ENCODE results near the gene SIAH3.
"Not testable (repeated sequence)": the region's sequence is repeated elsewhere in the genome, so short reads cannot be mapped to it uniquely, and the experiment has no call there.

SIAH3 gene

DNA sequence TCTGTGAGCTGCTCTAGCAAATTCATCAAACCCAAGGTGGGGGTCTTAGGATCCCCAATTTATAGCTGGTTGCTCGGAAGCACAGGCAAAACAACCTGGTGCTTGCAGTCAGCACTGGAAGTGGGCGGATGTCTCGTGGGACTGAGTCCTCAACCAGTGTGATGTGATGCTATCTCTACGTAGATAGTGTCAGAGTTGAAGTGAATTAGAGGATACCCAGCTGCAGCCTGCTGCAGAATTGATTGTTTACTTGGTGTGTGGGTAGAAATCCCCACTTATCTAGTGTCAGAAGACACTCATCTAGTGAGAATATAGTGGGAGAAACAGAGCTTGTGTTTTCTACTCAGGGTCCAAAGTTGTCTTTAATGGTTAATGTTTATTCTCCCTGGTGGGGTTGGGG, 86.1 kb downstream of the SIAH3 start:
- Histone ChIP-seq H3K9me3 (ENCODE audit: insufficient read depth, low read length) (no peaks in the 10 kb centered on the region), H4K20me1 (ENCODE audit: low read depth, low read length) (no peaks in the 10 kb centered on the region), H3K4me2 (ENCODE audit: low read depth, low read length, poor library complexity, severe bottlenecking) (no peak overlapping the region), H3K79me2 (ENCODE audit: insufficient read depth, low read length) (no peaks in the 10 kb centered on the region), H3K27me3 (ENCODE audit: low read length) (no peaks in the 10 kb centered on the region), H3K27ac (ENCODE audit: low read depth, low read length) (no peak overlapping the region), H3K36me3 (ENCODE audit: low read length) (no peaks in the 10 kb centered on the region), H3K4me3 (ENCODE audit: insufficient read depth, low read length, poor library complexity, severe bottlenecking) (no peak overlapping the region), H2AFZ (ENCODE audit: low read depth, low read length, severe bottlenecking) (no peak overlapping the region), H3K9ac (ENCODE audit: low read length) (no peak overlapping the region), H3F3A (ENCODE audit: insufficient read depth) (no peaks in the 10 kb centered on the region), H3K9me2 (replicated peaks; ENCODE audit: insufficient read depth, low read length) (no peaks in the 10 kb centered on the region)
- TF ChIP-seq EZH2phosphoT487 (conservative IDR thresholded peaks at IDR 0.05; ENCODE audit: low read length) (no peak), CTCF (IDR thresholded peaks at IDR 0.05; ENCODE audit: insufficient read depth, low read length, poor library complexity, severe bottlenecking) (no peak)

DNA sequence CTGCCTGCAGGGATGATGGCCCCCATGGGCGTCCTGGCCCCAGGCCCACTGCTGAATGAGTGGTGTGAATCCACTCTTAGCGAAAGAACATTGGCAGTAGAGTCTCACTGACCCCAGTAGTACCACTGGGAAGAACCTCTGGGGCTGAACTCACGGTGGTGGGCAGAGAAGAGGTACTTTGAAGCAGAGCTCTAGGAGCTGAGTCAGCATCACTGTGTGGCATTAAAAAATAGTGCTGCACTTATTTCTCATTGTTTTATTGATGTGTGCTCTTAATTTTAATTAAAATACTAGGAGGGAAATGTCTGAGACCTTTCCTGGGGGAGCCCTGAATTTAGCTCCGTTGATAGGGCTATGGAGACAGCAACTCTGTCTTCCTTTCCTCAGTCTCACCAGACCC, 88.1 kb downstream of the SIAH3 start:
- Histone ChIP-seq H3K9ac (ENCODE audit: low read length) (no peak overlapping the region), H3K27ac (ENCODE audit: low read depth, low read length) (no peak overlapping the region), H3K9me3 (ENCODE audit: insufficient read depth, low read length) (no peaks in the 10 kb centered on the region), H3K79me2 (ENCODE audit: insufficient read depth, low read length) (no peaks in the 10 kb centered on the region), H3K9me2 (replicated peaks; ENCODE audit: insufficient read depth, low read length) (no peaks in the 10 kb centered on the region), H3F3A (ENCODE audit: insufficient read depth) (no peaks in the 10 kb centered on the region), H3K27me3 (ENCODE audit: low read length) (no peaks in the 10 kb centered on the region), H3K4me2 (ENCODE audit: low read depth, low read length, poor library complexity, severe bottlenecking) (no peak overlapping the region), H2AFZ (ENCODE audit: low read depth, low read length, severe bottlenecking) (no peak overlapping the region), H4K20me1 (ENCODE audit: low read depth, low read length) (no peaks in the 10 kb centered on the region), H3K4me3 (ENCODE audit: insufficient read depth, low read length, poor library complexity, severe bottlenecking) (no peak overlapping the region), H3K36me3 (ENCODE audit: low read length) (no peaks in the 10 kb centered on the region)
- TF ChIP-seq EZH2phosphoT487 (conservative IDR thresholded peaks at IDR 0.05; ENCODE audit: low read length) (no peak), CTCF (IDR thresholded peaks at IDR 0.05; ENCODE audit: insufficient read depth, low read length, poor library complexity, severe bottlenecking) (no peak)

DNA sequence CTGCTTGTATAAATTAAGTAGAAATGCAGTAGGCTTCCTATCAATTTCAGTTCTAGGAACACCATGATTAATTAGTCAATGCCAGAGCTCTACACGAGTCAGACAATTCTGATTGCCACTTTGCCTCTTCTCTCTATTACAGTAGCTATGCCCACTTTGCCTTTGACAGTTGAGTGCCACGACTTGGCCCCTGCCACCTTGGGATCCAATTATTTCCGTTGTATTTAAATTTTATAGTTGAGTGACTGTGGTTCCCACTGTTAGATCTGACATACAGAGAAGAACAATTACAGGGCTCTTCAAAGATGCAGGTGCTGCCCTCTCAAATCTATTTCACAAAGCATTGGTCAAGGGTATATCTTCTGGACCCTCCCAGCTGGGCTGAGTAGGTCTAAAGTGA, 94.0 kb downstream of the SIAH3 start:
- H3K9me3 ChIP-seq (ENCODE audit: insufficient read depth, low read length); H3F3A ChIP-seq (ENCODE audit: insufficient read depth); H2AFZ ChIP-seq (ENCODE audit: low read depth, low read length, severe bottlenecking); H3K9me2 ChIP-seq (replicated peaks; ENCODE audit: insufficient read depth, low read length); H3K36me3 ChIP-seq (ENCODE audit: low read length); H3K79me2 ChIP-seq (ENCODE audit: insufficient read depth, low read length); H3K27ac ChIP-seq (ENCODE audit: low read depth, low read length); H3K4me3 ChIP-seq (ENCODE audit: insufficient read depth, low read length, poor library complexity, severe bottlenecking); H3K27me3 ChIP-seq (ENCODE audit: low read length); H3K4me2 ChIP-seq (ENCODE audit: low read depth, low read length, poor library complexity, severe bottlenecking); H3K9ac ChIP-seq (ENCODE audit: low read length); H4K20me1 ChIP-seq (ENCODE audit: low read depth, low read length): not testable (repeated sequence)

DNA sequence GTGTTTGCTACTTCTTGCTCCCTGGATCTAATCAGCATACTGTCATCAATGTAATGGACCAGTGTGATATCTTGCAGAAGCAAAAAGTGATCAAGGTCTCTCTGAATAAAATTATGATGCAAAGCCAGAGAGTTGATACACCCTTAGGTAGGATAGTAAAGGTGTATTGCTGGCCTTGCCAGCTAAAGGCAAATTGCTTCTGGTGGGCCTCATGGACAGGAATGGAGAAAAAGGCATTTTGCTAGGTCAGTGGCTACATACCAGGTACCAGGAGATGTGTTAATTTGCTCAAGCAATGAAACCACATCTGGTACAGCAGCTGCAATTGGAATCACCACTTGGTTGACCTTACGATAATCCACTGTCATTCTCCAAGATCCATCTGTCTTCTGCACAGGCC, 95.1 kb downstream of the SIAH3 start:
- not testable (repeated sequence) for H3K9me3 ChIP-seq (ENCODE audit: insufficient read depth, low read length); H3K27me3 ChIP-seq (ENCODE audit: low read length); H4K20me1 ChIP-seq (ENCODE audit: low read depth, low read length); H3K36me3 ChIP-seq (ENCODE audit: low read length); H2AFZ ChIP-seq (ENCODE audit: low read depth, low read length, severe bottlenecking); H3K4me3 ChIP-seq (ENCODE audit: insufficient read depth, low read length, poor library complexity, severe bottlenecking); H3K27ac ChIP-seq (ENCODE audit: low read depth, low read length); H3K4me2 ChIP-seq (ENCODE audit: low read depth, low read length, poor library complexity, severe bottlenecking); H3K79me2 ChIP-seq (ENCODE audit: insufficient read depth, low read length); H3K9me2 ChIP-seq (replicated peaks; ENCODE audit: insufficient read depth, low read length); H3F3A ChIP-seq (ENCODE audit: insufficient read depth); H3K9ac ChIP-seq (ENCODE audit: low read length)

All from SU-DHL-6 (cell line).